Adrenal gland (tissue), 19 donors: Measurements from ENCODE around the gene SERINC4. TPM values are rescaled to one million over a fixed set of nuclear protein-coding genes. Genes with fewer than 3 reads are reported as not detected.
"Not testable (repeated sequence)": the region's sequence is repeated elsewhere in the genome, so short reads cannot be mapped to it uniquely, and the experiment has no call there.

Experiments used
- DNase-seq, 7 donors: peaks; one replicate each; pipeline ENCODE4 v3.0.0-alpha.2; 2019 to 2020
- H3K27ac ChIP-seq, 5 donors: fragments of 200-600 bp; sonication (generic) in 4 of 5; 1 replicate in 3 of 5; 2 replicates in 2 of 5; pipeline versions ENCODE4 v1.5.1 to v1.8.0; 2016 to 2020; ENCODE audit warnings: mild to moderate bottlenecking in 1 of 5
- H3K27me3 ChIP-seq: fragments of 200-600 bp; 2 replicates; pipeline ENCODE4 v1.8.0; 2021
- H3K36me3 ChIP-seq, 2 donors: fragments of 200-600 bp; replicated peaks in 1 of 2; 1 replicate in 1 of 2; 2 replicates in 1 of 2; pipeline versions ENCODE4 v1.5.1 to v1.8.0; 2018 to 2022
- H3K4me1 ChIP-seq, 2 donors: fragments of 200-600 bp; replicated peaks in 1 of 2; 1 replicate in 1 of 2; 2 replicates in 1 of 2; pipeline versions ENCODE4 v1.5.1 to v1.8.0; 2018 to 2021
- H3K4me3 ChIP-seq, 4 donors: fragments of 200-600 bp; sonication (generic) in 3 of 4; one replicate each; pipeline ENCODE4 v1.5.1; 2016 to 2018
- H3K9me3 ChIP-seq, 3 donors: fragments of 200-600 bp; sonication (generic) in 1 of 3; replicated peaks in 1 of 3; 1 replicate in 2 of 3; 2 replicates in 1 of 3; pipeline versions ENCODE4 v1.5.1 to v1.8.0; 2016 to 2021
- POLR2A ChIP-seq, 2 donors: fragments of 450-650 bp; IDR thresholded peaks; one replicate each; pipeline ENCODE4 v1.6.1; 2017; ENCODE audit warnings: antibody characterized with exemption in 2 of 2, mild to moderate bottlenecking in 2 of 2, moderate library complexity in 1 of 2
- WGBS, 4 donors: extraction: QIAGEN DNeasy Blood & Tissue Kit in 2 of 4; methylation state at CpG; one replicate each; pipeline versions ENCODE4 v1.1.5 to v1.1.7; 2013 to 2017; 5-methylcytosine and 5-hydroxymethylcytosine counted together
- intact Hi-C, 2 donors: fragments of 100-400 bp; cut with DNase I; formaldehyde crosslinking; loops; one replicate each; pipeline versions ENCODE4 v1.14.1 to v1.15.0; 2022 to 2023
- long read RNA-seq, 10 donors: library from polyadenylated mRNA in 3 of 10; unstranded in 2 of 10; stranded (forward) in 1 of 10; transcript quantifications; one replicate each; pipeline ENCODE4 v2.0.0 and lab custom pipeline, GENCODE V29; 2021 to 2026
- polyA plus RNA-seq, 3 donors: library from polyadenylated mRNA; stranded (reverse); fragments of 200-250 nt in 2 of 3; fragments of 350-450 nt in 1 of 3; fragmentation: Illumina TruSeq in 1 of 3; extraction: RNeasy Lipid Tissue Mini Kit (QIAGEN cat#74804) in 1 of 3; gene quantifications; one replicate each; pipeline ENCODE4 v1.2.3, GENCODE V29; 2013 to 2014
- total RNA-seq, 9 donors: library from RNA; depleted of rRNA in 4 of 9; stranded (reverse); fragments of >200 nt in 4 of 9; fragments of 120-200 nt in 1 of 9; fragmentation: NEBNext Ultra II Directional in 1 of 9; extraction: Animal tissue kit (Norgen Biotek cat#: 25700) in 1 of 9; gene quantifications; one replicate each; pipeline versions ENCODE4 v1.1.0 to v1.2.4, GENCODE V29; 2013 to 2023
- TF ChIP-seq, protein P1 (sequence below), 6 experiments: fragments of 450-650 bp in 4 of 6; fragments of 200-600 bp in 2 of 6; sonication (generic) in 1 of 6; IDR thresholded peaks; 1 replicate in 5 of 6; 2 replicates in 1 of 6; pipeline versions ENCODE4 v1.5.1 to v1.8.0; 2016 to 2021; ENCODE audit warnings: antibody characterized with exemption in 6 of 6, mild to moderate bottlenecking in 2 of 6, moderate library complexity in 1 of 6
- donor health status: healthy with polysubstance abuse.
- donor health status: Bipolar disorder and iron deficiency.
- donor health status: DM: yes; HTN: yes; CAD: no.
- donor health status: DM: no; HTN: no; CAD: no.
- donor health status: DM: no; HTN: no; CAD: no.
- donor health status: DM: yes; HTN: yes; CAD: no.

Gene SERINC4
- total RNA-seq (under 1 TPM in 1 of 9 donors, not detected in 8; 0.22 TPM), polyA plus RNA-seq (under 1 TPM; 0.18 to 0.48 (median 0.30) TPM)
- long read RNA-seq, donor 1 = 0 reads
- long read RNA-seq, donor 2 = 0 reads
- long read RNA-seq, donor 3 = 0 reads
- long read RNA-seq, donor 4 = 0 reads
- long read RNA-seq, donor 5 = 0 reads
- long read RNA-seq, donor 6 = 0 reads
- long read RNA-seq, donor 7 = 0 reads
- long read RNA-seq, donor 8 = 0 reads
- long read RNA-seq, donor 9 = 0 reads
- long read RNA-seq, donor 10, partial matches to known transcripts = 178 of 178 reads
- long read RNA-seq, donor 10, other reads (novel, unspliced or antisense) = 0 of 178 reads

DNA sequence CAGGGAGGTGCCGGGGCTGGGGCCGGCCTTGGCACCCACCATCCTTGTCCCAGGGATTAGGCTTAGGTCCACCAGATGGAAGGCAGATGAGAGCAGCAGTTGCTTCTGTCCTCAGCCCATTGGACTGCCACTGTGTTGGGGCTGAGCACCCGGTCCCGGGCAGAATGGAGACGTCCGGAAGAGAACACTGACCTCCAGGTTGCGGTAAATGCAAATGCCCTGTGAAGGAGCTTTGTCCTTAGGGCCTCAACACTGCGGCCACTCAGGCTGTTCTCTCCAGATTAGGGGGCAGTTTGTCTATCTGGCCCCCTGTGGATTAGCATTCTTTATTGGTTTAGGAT is at the start of gene SERINC4:
SERINC4 (minus strand) TSS at position 276 of the 341 bp plus-strand sequence; CDS start at position 42, 234 bp downstream.
- WGBS, 4 donors = 94 to 100% (median 95%) methylated on average over 4 to 8 of the region's 8 CpGs
- Histone ChIP-seq H3K4me3 (peak within 1 kb of the TSS; percentile 55 to 85 (median 71)), H3K4me1 (peaks cover 12 to 44% of the 10 kb centered on the region in 2 donors), H3K27me3 (no peaks in the 10 kb centered on the region), H3K9me3 (no peaks in the 10 kb centered on the region), H3K27ac (peak within 1 kb of the TSS; percentile 57 to 98 (median 82)), H3K36me3 (peaks cover 0 to 76% of the 10 kb centered on the region in 2 donors)
- DNase-seq = peak in 1 of 7 donors; percentile 38
- TF ChIP-seq POLR2A (IDR thresholded peaks at IDR 0.05) = no peak
- TF ChIP-seq, protein P1, sequence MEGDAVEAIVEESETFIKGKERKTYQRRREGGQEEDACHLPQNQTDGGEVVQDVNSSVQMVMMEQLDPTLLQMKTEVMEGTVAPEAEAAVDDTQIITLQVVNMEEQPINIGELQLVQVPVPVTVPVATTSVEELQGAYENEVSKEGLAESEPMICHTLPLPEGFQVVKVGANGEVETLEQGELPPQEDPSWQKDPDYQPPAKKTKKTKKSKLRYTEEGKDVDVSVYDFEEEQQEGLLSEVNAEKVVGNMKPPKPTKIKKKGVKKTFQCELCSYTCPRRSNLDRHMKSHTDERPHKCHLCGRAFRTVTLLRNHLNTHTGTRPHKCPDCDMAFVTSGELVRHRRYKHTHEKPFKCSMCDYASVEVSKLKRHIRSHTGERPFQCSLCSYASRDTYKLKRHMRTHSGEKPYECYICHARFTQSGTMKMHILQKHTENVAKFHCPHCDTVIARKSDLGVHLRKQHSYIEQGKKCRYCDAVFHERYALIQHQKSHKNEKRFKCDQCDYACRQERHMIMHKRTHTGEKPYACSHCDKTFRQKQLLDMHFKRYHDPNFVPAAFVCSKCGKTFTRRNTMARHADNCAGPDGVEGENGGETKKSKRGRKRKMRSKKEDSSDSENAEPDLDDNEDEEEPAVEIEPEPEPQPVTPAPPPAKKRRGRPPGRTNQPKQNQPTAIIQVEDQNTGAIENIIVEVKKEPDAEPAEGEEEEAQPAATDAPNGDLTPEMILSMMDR (IDR thresholded peaks at IDR 0.05) = no peak
- intact Hi-C loops = no loop called here

- intact Hi-C loops = no loop called here
- no peaks in the 10 kb centered on the region for H3K9me3 ChIP-seq
- TF ChIP-seq, protein P1 (IDR thresholded peaks at IDR 0.05) = no peak
- no peak for TF ChIP-seq POLR2A (IDR thresholded peaks at IDR 0.05)
- DNase-seq = no peak
- no peaks in the 10 kb centered on the region for H3K27me3 ChIP-seq
- no peak overlapping the region for H3K4me3 ChIP-seq
- no peaks in the 10 kb centered on the region for H3K36me3 ChIP-seq
- no peaks in the 10 kb centered on the region for H3K4me1 ChIP-seq
- H3K27ac ChIP-seq = no peak overlapping the region
Observed at GRCh38 chr15:43845421-43845820, 45.4 kb upstream of the SERINC4 start.

DNA sequence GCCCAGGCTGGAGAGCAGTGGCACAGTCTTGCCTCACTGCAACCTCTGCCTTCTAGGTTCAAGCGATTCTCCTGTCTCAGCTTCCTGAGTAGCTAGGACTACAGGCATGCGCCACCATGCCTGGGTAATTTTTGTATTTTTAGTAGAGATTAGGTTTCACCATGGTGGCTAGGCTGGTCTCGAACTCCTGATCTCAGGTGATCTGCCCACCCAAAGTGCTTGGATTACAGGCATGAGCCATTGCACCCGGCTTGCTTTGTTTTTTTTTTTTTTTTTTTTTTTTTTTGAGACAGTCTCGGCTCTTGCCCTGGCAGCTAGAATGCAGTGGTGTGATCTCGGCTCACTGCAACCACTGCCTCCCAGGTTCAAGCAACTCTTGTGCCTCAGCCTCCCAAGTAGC is 32.5 kb upstream of the SERINC4 start:
- H3K4me3 ChIP-seq, H3K27me3 ChIP-seq, H3K9me3 ChIP-seq, H3K27ac ChIP-seq, DNase-seq, intact Hi-C loops, H3K4me1 ChIP-seq, H3K36me3 ChIP-seq: not testable (repeated sequence)
- 83 to 95% (median 92%) methylated on average over 6 of the region's 6 CpGs for WGBS, 4 donors

- H3K27ac ChIP-seq, H3K4me1 ChIP-seq, DNase-seq, H3K4me3 ChIP-seq, H3K27me3 ChIP-seq, H3K9me3 ChIP-seq, H3K36me3 ChIP-seq, intact Hi-C loops: not testable (repeated sequence)
- 92 to 97% (median 95%) methylated on average over 14 of the region's 14 CpGs for WGBS, 4 donors
Observed at GRCh38 chr15:43831519-43832052, 31.6 kb upstream of the SERINC4 start.

DNA sequence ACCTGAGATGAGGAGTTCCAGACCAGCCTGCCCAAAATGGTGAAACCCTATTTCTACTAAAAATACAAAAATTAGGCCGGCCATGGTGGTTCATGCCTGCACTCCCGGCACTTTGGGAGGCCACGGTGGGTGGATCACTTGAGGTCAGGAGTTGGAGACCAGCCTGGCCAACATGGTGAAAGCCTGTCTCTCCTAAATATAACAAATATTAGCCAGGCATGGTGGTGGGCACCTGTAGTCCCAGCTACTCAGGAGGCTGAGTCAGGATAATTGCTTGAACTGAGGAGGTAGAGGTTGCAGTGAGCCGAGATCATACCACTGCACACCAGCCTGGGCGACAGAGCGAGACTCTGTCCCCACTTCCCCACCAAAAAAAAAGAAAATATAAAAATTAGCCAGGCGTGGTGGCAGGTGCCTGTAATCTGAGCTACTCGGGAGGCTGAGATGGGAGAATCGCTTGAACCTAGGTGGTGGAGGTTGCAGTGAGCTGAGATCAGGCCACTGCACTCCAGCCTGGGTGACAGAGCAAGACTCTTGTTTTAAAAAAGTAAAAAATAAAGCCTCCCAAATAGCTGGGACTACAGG is 30.8 kb upstream of the SERINC4 start:
- peaks cover 0 to 11% of the 10 kb centered on the region in 2 donors for H3K4me1 ChIP-seq
- intact Hi-C loops, H3K27me3 ChIP-seq, H3K4me3 ChIP-seq, H3K36me3 ChIP-seq, H3K9me3 ChIP-seq, H3K27ac ChIP-seq, DNase-seq: not testable (repeated sequence)
- 95 to 98% (median 97%) methylated on average over 9 of the region's 9 CpGs for WGBS, 4 donors

GRCh38 chr15:43829951-43830540 is 30.0 kb upstream of the SERINC4 start:
- 96 to 99% (median 98%) methylated on average over 7 to 9 of the region's 9 CpGs for WGBS, 4 donors
- H3K4me3 ChIP-seq, H3K27ac ChIP-seq, H3K9me3 ChIP-seq, intact Hi-C loops, DNase-seq, H3K36me3 ChIP-seq, H3K27me3 ChIP-seq: not testable (repeated sequence)
- H3K4me1 ChIP-seq = peaks cover 0 to 13% of the 10 kb centered on the region in 2 donors
